HUDEP-2 (cell line): ENCODE data around the gene PLA2G6.
A peak's percentile ranks its signal among the peaks of the same experiment; 100 is the strongest.

Experiments used
- DNase-seq, 76 experiments: peaks; one replicate each; lab custom pipeline; 2025; ENCODE audit not compliant: unreplicated experiment in 76 of 76; lab: John Stamatoyannopoulos, UW

PLA2G6 gene

GRCh38 chr22:38115423-38116205, 66.0 kb downstream of the PLA2G6 start:
- no peak for DNase-seq

- peak in 67 of 76 experiments; percentile 11 to 86 (median 60) for DNase-seq
These were observed 66.9 kb downstream of the PLA2G6 start for GRCh38 chr22:38114484-38115398.

GRCh38 chr22:38112381-38112780, 69.2 kb downstream of the PLA2G6 start:
- DNase-seq: no peak

- no peak for DNase-seq
These were observed 69.7 kb downstream of the PLA2G6 start for GRCh38 chr22:38111925-38112355.

- peak in 28 of 76 experiments; percentile 8 to 53 (median 28) for DNase-seq
These were observed 70.5 kb downstream of the PLA2G6 start for GRCh38 chr22:38110863-38111852.

GRCh38 chr22:38110008-38110862, 71.4 kb downstream of the PLA2G6 start, which contains the start of gene BAIAP2L2:
Gene BAIAP2L2, minus strand, starts transcription at chr22:38110684. Its CDS starts 159 bp downstream, at chr22:38110525.
- no peak for DNase-seq

GRCh38 chr22:38109371-38110001, 72.1 kb downstream of the PLA2G6 start:
- DNase-seq: no peak

- no peak for DNase-seq
These were observed 72.9 kb downstream of the PLA2G6 start for GRCh38 chr22:38108561-38109319.

- DNase-seq: no peak
These were observed 73.7 kb downstream of the PLA2G6 start for GRCh38 chr22:38107692-38108515.

- no peak for DNase-seq
These were observed 74.6 kb downstream of the PLA2G6 start for GRCh38 chr22:38106814-38107578.

GRCh38 chr22:38104084-38104483, 77.5 kb downstream of the PLA2G6 start:
- peak in 10 of 76 experiments; percentile 4 to 45 (median 26) for DNase-seq

- DNase-seq: no peak
These were observed 78.0 kb downstream of the PLA2G6 start for GRCh38 chr22:38103641-38104040.

- DNase-seq: no peak
These were observed 83.0 kb downstream of the PLA2G6 start for GRCh38 chr22:38098410-38099249.

GRCh38 chr22:38097557-38098409, 83.8 kb downstream of the PLA2G6 start:
- peak in 6 of 76 experiments; percentile 3 to 35 (median 16) for DNase-seq

- DNase-seq: no peak
These were observed 84.6 kb downstream of the PLA2G6 start for GRCh38 chr22:38097058-38097457.
